ENCODE data around the gene SLC35G6.

DNA sequence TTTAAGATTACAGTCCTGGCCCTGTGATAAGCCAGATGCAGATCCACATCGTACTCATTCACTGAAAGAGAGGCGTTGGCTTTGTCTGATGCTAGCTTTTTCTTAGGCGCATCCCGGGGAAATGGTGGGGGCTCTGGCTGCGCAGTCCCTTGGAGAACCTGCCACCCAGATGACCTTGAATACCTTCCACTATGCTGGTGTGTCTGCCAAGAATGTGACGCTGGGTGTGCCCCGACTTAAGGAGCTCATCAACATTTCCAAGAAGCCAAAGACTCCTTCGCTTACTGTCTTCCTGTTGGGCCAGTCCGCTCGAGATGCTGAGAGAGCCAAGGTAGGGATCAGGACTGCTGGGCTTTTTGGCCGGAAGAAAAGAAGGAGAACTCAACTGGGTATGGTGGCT is 26.9 kb downstream of the SLC35G6 start:
- TF ChIP-seq, protein P1, sequence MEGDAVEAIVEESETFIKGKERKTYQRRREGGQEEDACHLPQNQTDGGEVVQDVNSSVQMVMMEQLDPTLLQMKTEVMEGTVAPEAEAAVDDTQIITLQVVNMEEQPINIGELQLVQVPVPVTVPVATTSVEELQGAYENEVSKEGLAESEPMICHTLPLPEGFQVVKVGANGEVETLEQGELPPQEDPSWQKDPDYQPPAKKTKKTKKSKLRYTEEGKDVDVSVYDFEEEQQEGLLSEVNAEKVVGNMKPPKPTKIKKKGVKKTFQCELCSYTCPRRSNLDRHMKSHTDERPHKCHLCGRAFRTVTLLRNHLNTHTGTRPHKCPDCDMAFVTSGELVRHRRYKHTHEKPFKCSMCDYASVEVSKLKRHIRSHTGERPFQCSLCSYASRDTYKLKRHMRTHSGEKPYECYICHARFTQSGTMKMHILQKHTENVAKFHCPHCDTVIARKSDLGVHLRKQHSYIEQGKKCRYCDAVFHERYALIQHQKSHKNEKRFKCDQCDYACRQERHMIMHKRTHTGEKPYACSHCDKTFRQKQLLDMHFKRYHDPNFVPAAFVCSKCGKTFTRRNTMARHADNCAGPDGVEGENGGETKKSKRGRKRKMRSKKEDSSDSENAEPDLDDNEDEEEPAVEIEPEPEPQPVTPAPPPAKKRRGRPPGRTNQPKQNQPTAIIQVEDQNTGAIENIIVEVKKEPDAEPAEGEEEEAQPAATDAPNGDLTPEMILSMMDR (IDR thresholded peaks at IDR 0.05), result no peak
- no peak for TF ChIP-seq POLR2A (IDR thresholded peaks at IDR 0.05)
- no peak for TF ChIP-seq POLR2AphosphoS5 (IDR thresholded peaks at IDR 0.05)

Data from prostate gland (tissue), 2 donors.